Heart left ventricle (tissue), 16 donors: ENCODE data around the gene CAVIN3. TPM values are rescaled to one million over a fixed set of nuclear protein-coding genes. Genes with fewer than 3 reads are reported as not detected.

ENCODE experiments used
- ATAC-seq, 4 donors: fragments of 200-7000 bp; cut with Tn5 transposase; one replicate each; pipeline ENCODE4 v1.9.1; 2020 to 2022; ENCODE audit warnings: moderate library complexity in 4 of 4, mild to moderate bottlenecking in 3 of 4, moderate number of reproducible peaks in 1 of 4
- DNase-seq, 5 donors: peaks; one replicate each; pipeline ENCODE4 v3.0.0-alpha.2; 2020
- H3K27ac ChIP-seq, 12 donors: fragments of 200-600 bp; sonication (generic) in 4 of 12; one replicate each; pipeline versions ENCODE4 v1.5.0 to v1.8.0; 2016 to 2022; ENCODE audit warnings: mild to moderate bottlenecking in 2 of 12
- H3K27me3 ChIP-seq, 9 donors: fragments of 200-600 bp; sonication (generic) in 2 of 9; one replicate each; pipeline versions ENCODE4 v1.5.1 to v1.8.0; 2016 to 2022; ENCODE audit warnings: mild to moderate bottlenecking in 3 of 9
- H3K36me3 ChIP-seq, 9 donors: fragments of 200-600 bp; sonication (generic) in 2 of 9; one replicate each; pipeline versions ENCODE4 v1.5.0 to v1.8.0; 2018 to 2022; ENCODE audit warnings: mild to moderate bottlenecking in 2 of 9
- H3K4me1 ChIP-seq, 12 donors: fragments of 200-600 bp; sonication (generic) in 4 of 12; one replicate each; pipeline versions ENCODE4 v1.5.0 to v1.8.0; 2016 to 2022; ENCODE audit warnings: mild to moderate bottlenecking in 3 of 12
- H3K4me3 ChIP-seq, 12 donors: fragments of 200-600 bp; sonication (generic) in 4 of 12; one replicate each; pipeline versions ENCODE4 v1.5.0 to v1.8.0; 2017 to 2022; ENCODE audit warnings: mild to moderate bottlenecking in 9 of 12, moderate library complexity in 4 of 12
- H3K9me3 ChIP-seq, 12 donors: fragments of 200-600 bp; sonication (generic) in 4 of 12; one replicate each; pipeline versions ENCODE4 v1.5.0 to v1.8.0; 2016 to 2022; ENCODE audit warnings: mild to moderate bottlenecking in 1 of 12
- CTCF ChIP-seq, 12 donors: fragments of 200-600 bp; sonication (generic) in 4 of 12; IDR thresholded peaks; one replicate each; pipeline versions ENCODE4 v1.5.0 to v1.8.0; 2018 to 2022; ENCODE audit warnings: antibody characterized with exemption in 12 of 12, mild to moderate bottlenecking in 5 of 12
- POLR2A ChIP-seq, 2 donors: fragments of 450-650 bp; IDR thresholded peaks; one replicate each; pipeline ENCODE4 v1.6.1; 2017; ENCODE audit warnings: antibody characterized with exemption in 2 of 2, mild to moderate bottlenecking in 2 of 2, moderate library complexity in 2 of 2
- WGBS, 4 donors: extraction: QIAGEN DNeasy Blood & Tissue Kit in 2 of 4; methylation state at CpG; one replicate each; pipeline versions ENCODE4 v1.1.5 to v1.1.7; 2013 to 2018; 5-methylcytosine and 5-hydroxymethylcytosine counted together
- intact Hi-C, 10 donors: fragments of 100-400 bp; cut with DNase I; formaldehyde crosslinking; loops; one replicate each; pipeline versions ENCODE4 v1.11.1 to v1.14.2; 2022
- long read RNA-seq, 3 donors: library from polyadenylated mRNA; unstranded; transcript quantifications; one replicate each; pipeline ENCODE4 v2.0.0, GENCODE V29; 2020 to 2021
- polyA plus RNA-seq, 2 donors: library from polyadenylated mRNA; stranded (reverse); fragments of 200-250 nt; gene quantifications; one replicate each; pipeline ENCODE4 v1.2.3, GENCODE V29; 2013
- total RNA-seq, 9 donors: library from RNA; depleted of rRNA in 2 of 9; stranded (reverse); fragments of >200 nt in 2 of 9; fragmentation: NEBNext Ultra II Directional in 3 of 9; extraction: Animal tissue kit (Norgen Biotek cat#: 25700) in 3 of 9; gene quantifications; one replicate each; pipeline versions ENCODE4 v1.1.0 to v1.2.4, GENCODE V29; 2016 to 2023
- donor health status: ischemic (EF 13 %, LVEDD 7.1; RV severe dilation, severe dysfunction).
- donor health status: healthy with polysubstance abuse.
- donor health status: DM: no; HTN: yes; CAD: no.
- donor health status: DM: no; HTN: no; CAD: no.
- donor health status: ischemic (EF 25% LVEDD 6.9; RV normal size, moderate dysfunction).
- donor health status: ischemic (EF 25% LVEDD 5.7; RV mildly dilated, moderate dysfunction).
- donor health status: healthy.
- donor health status: DM: yes; HTN: yes; CAD: no.
- donor health status: ischemic (EF 35%, LVEDD 5.7; RV mildly dilated, moderate dysfunction).
- donor health status: nonischemic (EF 11% LVEDD 7.7; RV severe dilation, severe dysfunction).
- donor health status: DM: yes; HTN: yes; CAD: no.
- donor health status: PGD.
- donor health status: ischemic (EF 29% LVEDD 5.4; RV normal size, mild dysfunction).
- donor health status: nonischemic (EF 23%, LVEDD 6.1; RV moderate dilation, normal function).

The CAVIN3 gene
- total RNA-seq (100 to 1,000 TPM in 4 of 9 donors, 10 to 100 TPM in 5; 40.4 to 155 (median 86.7) TPM), polyA plus RNA-seq (100 to 1,000 TPM in 1 of 2 donors, 10 to 100 TPM in 1; 92.8 to 126 TPM)
- long read RNA-seq, donor 1, transcript CAVIN3-201 (2 exons, 1,174 nt), result major isoform, 77 of 82 reads
- long read RNA-seq, donor 1, partial matches to known transcripts, result 0 of 82 reads
- long read RNA-seq, donor 1, other reads (novel, unspliced or antisense), result 5 of 82 reads
- long read RNA-seq, donor 2, transcript CAVIN3-201 (2 exons, 1,174 nt), result major isoform, 48 of 54 reads
- long read RNA-seq, donor 2, partial matches to known transcripts, result 0 of 54 reads
- long read RNA-seq, donor 2, other reads (novel, unspliced or antisense), result 5 of 54 reads
- long read RNA-seq, donor 3, transcript CAVIN3-201 (2 exons, 1,174 nt), result major isoform, 76 of 87 reads
- long read RNA-seq, donor 3, partial matches to known transcripts, result 0 of 87 reads
- long read RNA-seq, donor 3, other reads (novel, unspliced or antisense), result 10 of 87 reads

- Histone ChIP-seq H3K27me3 (peaks cover 0 to 8% (median 0%) of the 10 kb centered on the region in 9 donors), H3K27ac (peak within 1 kb of the TSS; percentile 94 to 100 (median 99)), H3K36me3 (no peaks in the 10 kb centered on the region), H3K4me1 (peaks cover 0 to 53% (median 34%) of the 10 kb centered on the region in 12 donors), H3K9me3 (no peaks in the 10 kb centered on the region), H3K4me3 (peak within 1 kb of the TSS; percentile 29 to 75 (median 68))
- intact Hi-C loops, result loop anchor here in 3 of 10 donors (2.0 to 10.0 kb wide), 3 partner anchors 37 to 364 kb away; partner anchors contain the start of genes FHIP1B (in 1 of the 3) and MRPL17 (in 1 of the 3)
- DNase-seq (peak; percentile 89 to 94 (median 94)), ATAC-seq (peak; percentile 34 to 84 (median 76))
- TF ChIP-seq CTCF (IDR thresholded peaks at IDR 0.05) (no peak), POLR2A (IDR thresholded peaks at IDR 0.05) (peak in 1 of 2 donors; percentile 68)
- 5 to 21% (median 12%) methylated on average over 22 to 44 of the region's 44 CpGs for WGBS, 4 donors
Observed at GRCh38 chr11:6320411-6321155, at the start of gene CAVIN3. Gene CAVIN3 (minus strand): TSS chr11:6320501. CDS start chr11:6320476, 25 bp downstream.

GRCh38 chr11:6365659-6366058 lies 45.4 kb upstream of the CAVIN3 start:
- Histone ChIP-seq H3K36me3 (no peaks in the 10 kb centered on the region), H3K4me3 (no peak overlapping the region), H3K9me3 (no peaks in the 10 kb centered on the region), H3K4me1 (peaks cover 0 to 16% (median 0%) of the 10 kb centered on the region in 12 donors), H3K27ac (no peak overlapping the region), H3K27me3 (no peaks in the 10 kb centered on the region)
- no peak for TF ChIP-seq POLR2A (IDR thresholded peaks at IDR 0.05)
- TF ChIP-seq CTCF (IDR thresholded peaks at IDR 0.05), result no peak
- ATAC-seq (no peak), DNase-seq (no peak)
- intact Hi-C loops, result no loop called here
- WGBS, 4 donors, result 80 to 89% (median 84%) methylated on average over 2 of the region's 2 CpGs

GRCh38 chr11:6362873-6363678 lies 42.8 kb upstream of the CAVIN3 start:
- intact Hi-C loops, result loop anchor here in 6 of 10 donors (2.0 to 5.0 kb wide), 5 partner anchors 44 to 1161 kb away; partner anchors contain the start of gene OR51V1 (in 1 of the 6)
- no peaks in the 10 kb centered on the region for H3K9me3 ChIP-seq
- peak; percentile 79 to 90 (median 87) for DNase-seq
- H3K4me3 ChIP-seq, result peak overlapping the region in 4 of 12 donors; percentile 18 to 31 (median 24)
- H3K27me3 ChIP-seq, result no peaks in the 10 kb centered on the region
- H3K36me3 ChIP-seq, result no peaks in the 10 kb centered on the region
- peak; percentile 78 to 92 (median 88) for TF ChIP-seq CTCF (IDR thresholded peaks at IDR 0.05)
- no peak for TF ChIP-seq POLR2A (IDR thresholded peaks at IDR 0.05)
- peaks cover 0 to 16% (median 0%) of the 10 kb centered on the region in 12 donors for H3K4me1 ChIP-seq
- peak; percentile 89 to 92 (median 92) for ATAC-seq
- WGBS, 4 donors, result 36 to 68% (median 48%) methylated on average over 5 to 6 of the region's 6 CpGs
- peak overlapping the region; percentile 66 to 97 (median 78) for H3K27ac ChIP-seq
